ENCODE data around the gene ARHGEF28. TPM values are rescaled to one million over a fixed set of nuclear protein-coding genes. Genes with fewer than 3 reads are reported as not detected.
A peak's percentile ranks its signal among the peaks of the same experiment; 100 is the strongest.

Gene ARHGEF28
- total and polyA plus RNA-seq, 5 donors, result 1.1 to 1.7 (median 1.4) TPM

- no peaks in the 10 kb centered on the region for H3K27me3 ChIP-seq (ENCODE audit: control insufficient read depth, insufficient read depth)
- 56% methylated on average over 5 of the region's 5 CpGs for WGBS
- no peaks in the 10 kb centered on the region for H3K9me3 ChIP-seq (ENCODE audit: control insufficient read depth, low read length)
- no peak overlapping the region for H3K4me3 ChIP-seq (ENCODE audit: low read length)
- DNase-seq, result no peak
- no peak overlapping the region for H3K27ac ChIP-seq (ENCODE audit: low read length)
- peaks cover 5% of the 10 kb centered on the region for H3K4me1 ChIP-seq (ENCODE audit: control insufficient read depth, insufficient read depth, low read length)
- ATAC-seq, result peak in 1 of 2 donors; percentile 29
- intact Hi-C loops (cut with DNase I), result no loop called here
These were observed 100.7 kb downstream of the ARHGEF28 start for GRCh38 chr5:73726606-73727231.

GRCh38 chr5:73727470-73727869, 101.5 kb downstream of the ARHGEF28 start:
- Histone ChIP-seq H3K27ac (ENCODE audit: low read length) (no peak overlapping the region), H3K4me3 (ENCODE audit: low read length) (no peak overlapping the region), H3K27me3 (ENCODE audit: control insufficient read depth, insufficient read depth) (no peaks in the 10 kb centered on the region), H3K4me1 (ENCODE audit: control insufficient read depth, insufficient read depth, low read length) (peaks cover 5% of the 10 kb centered on the region), H3K9me3 (ENCODE audit: control insufficient read depth, low read length) (no peaks in the 10 kb centered on the region)
- ATAC-seq (peak in 1 of 2 donors; percentile 26), DNase-seq (no peak)
- intact Hi-C loops (cut with DNase I), result no loop called here
- 38% methylated on average over 1 of the region's 1 CpG for WGBS

GRCh38 chr5:73728493-73729273, 102.7 kb downstream of the ARHGEF28 start:
- no peaks in the 10 kb centered on the region for H3K27me3 ChIP-seq (ENCODE audit: control insufficient read depth, insufficient read depth)
- H3K4me1 ChIP-seq (ENCODE audit: control insufficient read depth, insufficient read depth, low read length), result peaks cover 5% of the 10 kb centered on the region
- ATAC-seq, result peak in 1 of 2 donors; percentile 54
- WGBS, result 68% methylated on average over 7 of the region's 7 CpGs
- no peaks in the 10 kb centered on the region for H3K9me3 ChIP-seq (ENCODE audit: control insufficient read depth, low read length)
- intact Hi-C loops (cut with DNase I), result no loop called here
- H3K4me3 ChIP-seq (ENCODE audit: low read length), result no peak overlapping the region
- H3K27ac ChIP-seq (ENCODE audit: low read length), result no peak overlapping the region
- DNase-seq, result no peak

GRCh38 chr5:73729329-73729728, 103.3 kb downstream of the ARHGEF28 start:
- WGBS, result 93% methylated on average over 3 of the region's 3 CpGs
- Histone ChIP-seq H3K4me3 (ENCODE audit: low read length) (no peak overlapping the region), H3K9me3 (ENCODE audit: control insufficient read depth, low read length) (no peaks in the 10 kb centered on the region), H3K27me3 (ENCODE audit: control insufficient read depth, insufficient read depth) (no peaks in the 10 kb centered on the region), H3K27ac (ENCODE audit: low read length) (no peak overlapping the region), H3K4me1 (ENCODE audit: control insufficient read depth, insufficient read depth, low read length) (peaks cover 5% of the 10 kb centered on the region)
- DNase-seq (no peak), ATAC-seq (no peak)
- intact Hi-C loops (cut with DNase I), result no loop called here

DNA sequence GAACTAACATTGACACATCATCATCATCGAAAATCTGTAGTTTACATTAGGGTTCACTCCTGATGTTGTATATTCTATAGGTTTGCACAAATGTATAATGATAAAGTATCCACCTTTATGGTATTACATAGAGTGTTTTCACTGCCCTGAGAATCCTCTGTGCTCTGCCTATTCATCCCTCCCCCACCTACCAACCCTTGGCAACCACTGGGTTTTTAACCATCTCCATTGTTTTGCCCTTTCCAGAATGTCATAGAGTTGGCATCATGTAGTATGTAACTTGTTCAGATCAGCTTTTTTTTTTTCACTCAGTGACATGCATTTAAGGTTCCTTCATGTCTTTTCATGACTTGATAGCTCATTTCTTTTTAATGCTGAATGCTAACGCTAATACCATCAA, 106.0 kb downstream of the ARHGEF28 start:
- intact Hi-C loops (cut with DNase I), result no loop called here
- Histone ChIP-seq H3K4me3 (ENCODE audit: low read length) (no peak overlapping the region), H3K9me3 (ENCODE audit: control insufficient read depth, low read length) (no peaks in the 10 kb centered on the region), H3K4me1 (ENCODE audit: control insufficient read depth, insufficient read depth, low read length) (peaks cover 4% of the 10 kb centered on the region), H3K27me3 (ENCODE audit: control insufficient read depth, insufficient read depth) (no peaks in the 10 kb centered on the region), H3K27ac (ENCODE audit: low read length) (no peak overlapping the region)
- 96% methylated on average over 2 of the region's 2 CpGs for WGBS
- DNase-seq (no peak), ATAC-seq (no peak)

- intact Hi-C loops (cut with DNase I), result no loop called here
- Histone ChIP-seq H3K27ac (ENCODE audit: low read length) (no peak overlapping the region), H3K4me3 (ENCODE audit: low read length) (no peak overlapping the region), H3K9me3 (ENCODE audit: control insufficient read depth, low read length) (no peaks in the 10 kb centered on the region), H3K27me3 (ENCODE audit: control insufficient read depth, insufficient read depth) (no peaks in the 10 kb centered on the region), H3K4me1 (ENCODE audit: control insufficient read depth, insufficient read depth, low read length) (no peaks in the 10 kb centered on the region)
- no peak for DNase-seq
- no peak for ATAC-seq
- WGBS, result 46% methylated on average over 1 of the region's 1 CpG
These were observed 107.2 kb downstream of the ARHGEF28 start for GRCh38 chr5:73733219-73733618.

DNA sequence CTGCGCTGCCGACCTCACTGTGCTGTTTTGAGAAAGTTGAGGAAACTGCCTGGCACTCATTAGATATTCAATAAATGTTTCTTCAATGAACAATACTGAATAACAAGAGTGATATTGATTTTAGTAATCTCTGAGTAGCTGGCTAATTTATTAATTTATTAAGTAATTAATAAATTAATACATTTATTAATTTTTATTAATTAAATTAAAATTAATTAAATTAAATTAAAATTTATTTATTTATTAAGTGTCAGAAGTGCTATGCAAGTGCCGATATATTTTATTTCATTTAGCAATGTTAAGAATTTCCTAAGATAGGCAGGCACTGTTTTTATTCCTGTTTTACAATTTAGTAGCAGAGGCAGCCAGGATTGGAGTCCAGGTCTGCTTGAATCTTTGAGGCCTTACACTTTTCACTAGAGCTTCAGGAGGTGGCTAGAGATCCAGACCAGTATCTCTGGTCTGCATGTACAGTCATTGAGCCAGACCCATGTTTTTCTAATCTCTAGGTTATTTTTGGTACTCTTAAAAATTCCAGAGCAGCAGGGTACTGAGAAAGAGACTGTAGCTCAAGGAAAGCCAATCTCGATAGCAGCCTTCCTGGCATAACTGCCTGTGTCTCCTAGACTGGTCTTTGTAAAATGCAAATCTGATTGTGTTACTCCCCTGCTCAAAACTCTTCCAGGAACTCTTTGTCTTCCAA, 109.2 kb downstream of the ARHGEF28 start:
- intact Hi-C loops (cut with DNase I), result no loop called here
- peak in 1 of 2 donors; percentile 80 for ATAC-seq
- Histone ChIP-seq H3K9me3 (ENCODE audit: control insufficient read depth, low read length) (no peaks in the 10 kb centered on the region), H3K4me3 (ENCODE audit: low read length) (no peak overlapping the region), H3K27me3 (ENCODE audit: control insufficient read depth, insufficient read depth) (no peaks in the 10 kb centered on the region), H3K4me1 (ENCODE audit: control insufficient read depth, insufficient read depth, low read length) (no peaks in the 10 kb centered on the region), H3K27ac (ENCODE audit: low read length) (peak overlapping the region; percentile 39)
- 76% methylated on average over 4 of the region's 4 CpGs for WGBS
- no peak for DNase-seq

DNA sequence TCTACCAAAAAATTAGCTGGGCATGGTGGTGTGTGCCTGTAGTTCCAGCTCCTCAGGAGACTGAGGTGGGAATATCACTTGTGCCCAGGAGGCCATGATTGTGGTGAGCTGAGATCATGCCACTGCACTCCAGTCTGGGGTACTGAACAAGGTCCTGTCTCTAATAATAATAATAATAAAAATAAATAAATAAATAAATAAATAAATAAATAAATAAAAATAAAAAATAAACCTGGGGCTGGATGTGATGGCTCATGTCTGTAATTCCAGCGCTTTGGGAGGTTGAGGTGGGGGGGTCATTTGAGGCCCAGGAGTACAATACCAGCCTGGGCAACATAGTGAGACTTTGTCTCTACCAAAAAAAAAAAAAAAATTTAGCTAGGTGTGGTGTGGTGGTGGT, 113.7 kb downstream of the ARHGEF28 start:
- 98% methylated on average over 1 of the region's 1 CpG for WGBS

GRCh38 chr5:73740274-73740790, 114.3 kb downstream of the ARHGEF28 start:
- ATAC-seq (peak in 1 of 2 donors; percentile 16), DNase-seq (no peak)
- Histone ChIP-seq H3K9me3 (ENCODE audit: control insufficient read depth, low read length) (no peaks in the 10 kb centered on the region), H3K27me3 (ENCODE audit: control insufficient read depth, insufficient read depth) (no peaks in the 10 kb centered on the region), H3K4me1 (ENCODE audit: control insufficient read depth, insufficient read depth, low read length) (no peaks in the 10 kb centered on the region), H3K27ac (ENCODE audit: low read length) (no peak overlapping the region), H3K4me3 (ENCODE audit: low read length) (no peak overlapping the region)
- WGBS, result 47% methylated on average over 4 of the region's 4 CpGs
- intact Hi-C loops (cut with DNase I), result no loop called here

More for the DNA sequence above, 113.7 kb downstream of the ARHGEF28 start:
- Histone ChIP-seq H3K27ac (ENCODE audit: low read length) (no peak overlapping the region), H3K27me3 (ENCODE audit: control insufficient read depth, insufficient read depth) (no peaks in the 10 kb centered on the region), H3K4me1 (ENCODE audit: control insufficient read depth, insufficient read depth, low read length) (no peaks in the 10 kb centered on the region), H3K9me3 (ENCODE audit: control insufficient read depth, low read length) (no peaks in the 10 kb centered on the region), H3K4me3 (ENCODE audit: low read length) (no peak overlapping the region)
- ATAC-seq, result no peak
- intact Hi-C loops (cut with DNase I), result no loop called here
- no peak for DNase-seq

- WGBS, result 56% methylated on average over 2 of the region's 2 CpGs
- Histone ChIP-seq H3K4me3 (ENCODE audit: low read length) (no peak overlapping the region), H3K4me1 (ENCODE audit: control insufficient read depth, insufficient read depth, low read length) (no peaks in the 10 kb centered on the region), H3K9me3 (ENCODE audit: control insufficient read depth, low read length) (no peaks in the 10 kb centered on the region), H3K27me3 (ENCODE audit: control insufficient read depth, insufficient read depth) (no peaks in the 10 kb centered on the region), H3K27ac (ENCODE audit: low read length) (no peak overlapping the region)
- ATAC-seq (no peak), DNase-seq (no peak)
- intact Hi-C loops (cut with DNase I), result no loop called here
These were observed 117.2 kb downstream of the ARHGEF28 start for GRCh38 chr5:73743161-73743560.

DNA sequence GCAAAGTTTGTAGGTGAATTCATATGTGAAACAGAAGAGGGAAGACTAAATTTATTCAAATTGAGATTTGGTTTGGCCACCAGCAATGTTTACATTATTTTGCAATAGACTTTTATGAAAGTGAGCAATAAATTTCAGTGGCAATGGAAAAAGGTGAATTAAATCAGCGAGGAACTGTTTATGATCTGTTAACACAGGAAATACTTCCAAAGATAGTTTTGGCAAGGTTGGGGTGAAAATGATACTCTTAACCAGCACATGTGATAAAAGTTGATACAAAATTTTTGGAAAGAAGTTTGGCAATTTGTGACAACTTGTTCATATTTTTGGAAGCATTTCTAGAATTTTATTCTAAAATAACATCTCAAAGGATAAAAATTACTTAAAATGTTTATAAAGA, 119.8 kb downstream of the ARHGEF28 start:
- no peaks in the 10 kb centered on the region for H3K9me3 ChIP-seq (ENCODE audit: control insufficient read depth, low read length)
- no peak for ATAC-seq
- no peak for DNase-seq
- H3K4me3 ChIP-seq (ENCODE audit: low read length), result no peak overlapping the region
- WGBS, result 38% methylated on average over 1 of the region's 1 CpG
- intact Hi-C loops (cut with DNase I), result no loop called here
- H3K27ac ChIP-seq (ENCODE audit: low read length), result no peak overlapping the region
- H3K4me1 ChIP-seq (ENCODE audit: control insufficient read depth, insufficient read depth, low read length), result no peaks in the 10 kb centered on the region
- H3K27me3 ChIP-seq (ENCODE audit: control insufficient read depth, insufficient read depth), result no peaks in the 10 kb centered on the region

Measured in right cardiac atrium (tissue), 5 donors.